ENCODE measurements around the gene SH3BGRL2.

Gene SH3BGRL2

GRCh38 chr6:79731471-79731870 lies 100.3 kb downstream of the SH3BGRL2 start:
- no peak overlapping the region for H3K27ac ChIP-seq (ENCODE audit: low read depth, low read length)
- H3K79me2 ChIP-seq (ENCODE audit: control insufficient read depth, insufficient read depth, low read length) = no peaks in the 10 kb centered on the region
- H3K9ac ChIP-seq (ENCODE audit: low read length) = no peak overlapping the region
- H3K36me3 ChIP-seq (ENCODE audit: control insufficient read depth, insufficient read depth, low read length) = no peaks in the 10 kb centered on the region
- WGBS (ENCODE audit: extremely low coverage, insufficient coverage, low lambda C conversion rate) = no CpG with 5 or more reads among the region's 4 CpGs
- no peak overlapping the region for H3K18ac ChIP-seq (ENCODE audit: low read length)
- no peak overlapping the region for H2BK120ac ChIP-seq (ENCODE audit: low read depth, low read length)
- no peak overlapping the region for H3K4ac ChIP-seq (ENCODE audit: low read depth, low read length)
- no peak overlapping the region for H2BK15ac ChIP-seq (replicated peaks; ENCODE audit: low read depth)
- no peaks in the 10 kb centered on the region for H3K4me1 ChIP-seq (ENCODE audit: control insufficient read depth, low read depth, low read length)
- H4K8ac ChIP-seq (ENCODE audit: low read depth, low read length) = no peak overlapping the region
- no peaks in the 10 kb centered on the region for H3K27me3 ChIP-seq (ENCODE audit: insufficient read depth, low read length, poor library complexity)
- H3K4me3 ChIP-seq (ENCODE audit: low read length) = no peak overlapping the region
- H2AK5ac ChIP-seq (ENCODE audit: low read length) = no peak overlapping the region
- no peak overlapping the region for H3K4me2 ChIP-seq (ENCODE audit: low read length)
- DNase-seq = no peak
- H4K5ac ChIP-seq (ENCODE audit: low read length) = no peak overlapping the region
- no peak overlapping the region for H3K56ac ChIP-seq (ENCODE audit: low read length)
- no peaks in the 10 kb centered on the region for H3K79me1 ChIP-seq (ENCODE audit: low read length)
- no peak overlapping the region for H3K23ac ChIP-seq (ENCODE audit: low read length)
- no peak overlapping the region for H2BK5ac ChIP-seq (ENCODE audit: low read length)

- WGBS (ENCODE audit: extremely low coverage, insufficient coverage, low lambda C conversion rate) = no CpG with 5 or more reads among the region's 4 CpGs
- Histone ChIP-seq H4K8ac (ENCODE audit: low read depth, low read length) (no peak overlapping the region), H2BK15ac (replicated peaks; ENCODE audit: low read depth) (no peak overlapping the region), H3K23ac (ENCODE audit: low read length) (no peak overlapping the region), H3K9ac (ENCODE audit: low read length) (no peak overlapping the region), H3K79me1 (ENCODE audit: low read length) (no peaks in the 10 kb centered on the region), H3K56ac (ENCODE audit: low read length) (no peak overlapping the region), H3K4me2 (ENCODE audit: low read length) (no peak overlapping the region), H2BK120ac (ENCODE audit: low read depth, low read length) (no peak overlapping the region), H3K18ac (ENCODE audit: low read length) (no peak overlapping the region), H2BK5ac (ENCODE audit: low read length) (no peak overlapping the region), H3K27me3 (ENCODE audit: insufficient read depth, low read length, poor library complexity) (no peaks in the 10 kb centered on the region), H3K79me2 (ENCODE audit: control insufficient read depth, insufficient read depth, low read length) (no peaks in the 10 kb centered on the region), H3K36me3 (ENCODE audit: control insufficient read depth, insufficient read depth, low read length) (no peaks in the 10 kb centered on the region), H3K4me1 (ENCODE audit: control insufficient read depth, low read depth, low read length) (no peaks in the 10 kb centered on the region), H3K27ac (ENCODE audit: low read depth, low read length) (no peak overlapping the region), H3K4ac (ENCODE audit: low read depth, low read length) (no peak overlapping the region), H3K4me3 (ENCODE audit: low read length) (no peak overlapping the region), H4K5ac (ENCODE audit: low read length) (no peak overlapping the region), H2AK5ac (ENCODE audit: low read length) (no peak overlapping the region)
- no peak for DNase-seq
Observed at GRCh38 chr6:79733388-79733787, 102.3 kb downstream of the SH3BGRL2 start.

- Histone ChIP-seq H3K36me3 (ENCODE audit: control insufficient read depth, insufficient read depth, low read length) (no peaks in the 10 kb centered on the region), H3K27ac (ENCODE audit: low read depth, low read length) (no peak overlapping the region), H3K18ac (ENCODE audit: low read length) (no peak overlapping the region), H3K23ac (ENCODE audit: low read length) (no peak overlapping the region), H3K79me2 (ENCODE audit: control insufficient read depth, insufficient read depth, low read length) (no peaks in the 10 kb centered on the region), H3K4me3 (ENCODE audit: low read length) (no peak overlapping the region), H4K8ac (ENCODE audit: low read depth, low read length) (no peak overlapping the region), H2AK5ac (ENCODE audit: low read length) (no peak overlapping the region), H2BK15ac (replicated peaks; ENCODE audit: low read depth) (no peak overlapping the region), H3K4ac (ENCODE audit: low read depth, low read length) (no peak overlapping the region), H2BK120ac (ENCODE audit: low read depth, low read length) (no peak overlapping the region), H3K4me1 (ENCODE audit: control insufficient read depth, low read depth, low read length) (no peaks in the 10 kb centered on the region), H3K79me1 (ENCODE audit: low read length) (no peaks in the 10 kb centered on the region), H4K5ac (ENCODE audit: low read length) (no peak overlapping the region), H3K9ac (ENCODE audit: low read length) (no peak overlapping the region), H3K56ac (ENCODE audit: low read length) (no peak overlapping the region), H3K27me3 (ENCODE audit: insufficient read depth, low read length, poor library complexity) (no peaks in the 10 kb centered on the region), H3K4me2 (ENCODE audit: low read length) (no peak overlapping the region), H2BK5ac (ENCODE audit: low read length) (no peak overlapping the region)
- WGBS (ENCODE audit: extremely low coverage, insufficient coverage, low lambda C conversion rate) = no CpG with 5 or more reads among the region's 8 CpGs
- DNase-seq = no peak
Observed at GRCh38 chr6:79734374-79734773, 103.2 kb downstream of the SH3BGRL2 start.

GRCh38 chr6:79735183-79735582 lies 104.1 kb downstream of the SH3BGRL2 start:
- no peak overlapping the region for H3K56ac ChIP-seq (ENCODE audit: low read length)
- no peaks in the 10 kb centered on the region for H3K79me2 ChIP-seq (ENCODE audit: control insufficient read depth, insufficient read depth, low read length)
- no peak overlapping the region for H4K8ac ChIP-seq (ENCODE audit: low read depth, low read length)
- H3K23ac ChIP-seq (ENCODE audit: low read length) = no peak overlapping the region
- H3K36me3 ChIP-seq (ENCODE audit: control insufficient read depth, insufficient read depth, low read length) = no peaks in the 10 kb centered on the region
- no peak overlapping the region for H3K4me3 ChIP-seq (ENCODE audit: low read length)
- no peak for DNase-seq
- H2AK5ac ChIP-seq (ENCODE audit: low read length) = no peak overlapping the region
- H3K18ac ChIP-seq (ENCODE audit: low read length) = no peak overlapping the region
- H2BK5ac ChIP-seq (ENCODE audit: low read length) = no peak overlapping the region
- H3K27me3 ChIP-seq (ENCODE audit: insufficient read depth, low read length, poor library complexity) = no peaks in the 10 kb centered on the region
- no CpG with 5 or more reads among the region's 5 CpGs for WGBS (ENCODE audit: extremely low coverage, insufficient coverage, low lambda C conversion rate)
- no peak overlapping the region for H3K27ac ChIP-seq (ENCODE audit: low read depth, low read length)
- no peak overlapping the region for H2BK120ac ChIP-seq (ENCODE audit: low read depth, low read length)
- no peak overlapping the region for H2BK15ac ChIP-seq (replicated peaks; ENCODE audit: low read depth)
- no peak overlapping the region for H3K4me2 ChIP-seq (ENCODE audit: low read length)
- no peaks in the 10 kb centered on the region for H3K79me1 ChIP-seq (ENCODE audit: low read length)
- H4K5ac ChIP-seq (ENCODE audit: low read length) = no peak overlapping the region
- no peaks in the 10 kb centered on the region for H3K4me1 ChIP-seq (ENCODE audit: control insufficient read depth, low read depth, low read length)
- H3K9ac ChIP-seq (ENCODE audit: low read length) = no peak overlapping the region
- no peak overlapping the region for H3K4ac ChIP-seq (ENCODE audit: low read depth, low read length)

- H3K79me1 ChIP-seq (ENCODE audit: low read length) = no peaks in the 10 kb centered on the region
- no peak overlapping the region for H2BK5ac ChIP-seq (ENCODE audit: low read length)
- no peaks in the 10 kb centered on the region for H3K79me2 ChIP-seq (ENCODE audit: control insufficient read depth, insufficient read depth, low read length)
- no peak overlapping the region for H3K56ac ChIP-seq (ENCODE audit: low read length)
- H2BK15ac ChIP-seq (replicated peaks; ENCODE audit: low read depth) = no peak overlapping the region
- H3K4me2 ChIP-seq (ENCODE audit: low read length) = no peak overlapping the region
- no peak overlapping the region for H4K8ac ChIP-seq (ENCODE audit: low read depth, low read length)
- no CpG with 5 or more reads among the region's 8 CpGs for WGBS (ENCODE audit: extremely low coverage, insufficient coverage, low lambda C conversion rate)
- H3K4me1 ChIP-seq (ENCODE audit: control insufficient read depth, low read depth, low read length) = no peaks in the 10 kb centered on the region
- H3K18ac ChIP-seq (ENCODE audit: low read length) = no peak overlapping the region
- no peak overlapping the region for H3K27ac ChIP-seq (ENCODE audit: low read depth, low read length)
- H3K4ac ChIP-seq (ENCODE audit: low read depth, low read length) = no peak overlapping the region
- no peak overlapping the region for H3K9ac ChIP-seq (ENCODE audit: low read length)
- no peak overlapping the region for H2AK5ac ChIP-seq (ENCODE audit: low read length)
- no peaks in the 10 kb centered on the region for H3K36me3 ChIP-seq (ENCODE audit: control insufficient read depth, insufficient read depth, low read length)
- H3K27me3 ChIP-seq (ENCODE audit: insufficient read depth, low read length, poor library complexity) = no peaks in the 10 kb centered on the region
- no peak overlapping the region for H2BK120ac ChIP-seq (ENCODE audit: low read depth, low read length)
- H3K23ac ChIP-seq (ENCODE audit: low read length) = no peak overlapping the region
- no peak for DNase-seq
- no peak overlapping the region for H4K5ac ChIP-seq (ENCODE audit: low read length)
- H3K4me3 ChIP-seq (ENCODE audit: low read length) = no peak overlapping the region
Observed at GRCh38 chr6:79737172-79737571, 106.0 kb downstream of the SH3BGRL2 start.

- H4K5ac ChIP-seq (ENCODE audit: low read length) = no peak overlapping the region
- no peak overlapping the region for H3K4me2 ChIP-seq (ENCODE audit: low read length)
- H3K4me1 ChIP-seq (ENCODE audit: control insufficient read depth, low read depth, low read length) = no peaks in the 10 kb centered on the region
- no peak overlapping the region for H3K27ac ChIP-seq (ENCODE audit: low read depth, low read length)
- no peak overlapping the region for H3K9ac ChIP-seq (ENCODE audit: low read length)
- H2AK5ac ChIP-seq (ENCODE audit: low read length) = no peak overlapping the region
- no peaks in the 10 kb centered on the region for H3K27me3 ChIP-seq (ENCODE audit: insufficient read depth, low read length, poor library complexity)
- no peak overlapping the region for H3K4ac ChIP-seq (ENCODE audit: low read depth, low read length)
- no peak overlapping the region for H2BK120ac ChIP-seq (ENCODE audit: low read depth, low read length)
- no peak overlapping the region for H3K4me3 ChIP-seq (ENCODE audit: low read length)
- no peak overlapping the region for H3K18ac ChIP-seq (ENCODE audit: low read length)
- no peaks in the 10 kb centered on the region for H3K79me1 ChIP-seq (ENCODE audit: low read length)
- no CpG with 5 or more reads among the region's 2 CpGs for WGBS (ENCODE audit: extremely low coverage, insufficient coverage, low lambda C conversion rate)
- no peak for DNase-seq
- H3K23ac ChIP-seq (ENCODE audit: low read length) = no peak overlapping the region
- no peaks in the 10 kb centered on the region for H3K36me3 ChIP-seq (ENCODE audit: control insufficient read depth, insufficient read depth, low read length)
- no peak overlapping the region for H2BK5ac ChIP-seq (ENCODE audit: low read length)
- no peak overlapping the region for H4K8ac ChIP-seq (ENCODE audit: low read depth, low read length)
- H2BK15ac ChIP-seq (replicated peaks; ENCODE audit: low read depth) = no peak overlapping the region
- H3K79me2 ChIP-seq (ENCODE audit: control insufficient read depth, insufficient read depth, low read length) = no peaks in the 10 kb centered on the region
- H3K56ac ChIP-seq (ENCODE audit: low read length) = no peak overlapping the region
Observed at GRCh38 chr6:79742030-79742429, 110.9 kb downstream of the SH3BGRL2 start.

Data from mesendoderm (in vitro differentiated cells).